ENCODE data around the gene ANKRD17.

ANKRD17 gene

GRCh38 chr4:73193659-73194058 is 64.9 kb downstream of the ANKRD17 start:
- no peak for DNase-seq (ENCODE audit: low read depth)

- no peak for DNase-seq (ENCODE audit: low read depth)
These were observed 65.4 kb downstream of the ANKRD17 start for GRCh38 chr4:73193155-73193554.

- no peak for DNase-seq (ENCODE audit: low read depth)
These were observed 69.3 kb downstream of the ANKRD17 start for GRCh38 chr4:73189274-73189810.

- DNase-seq (ENCODE audit: low read depth) = no peak
These were observed 71.3 kb downstream of the ANKRD17 start for GRCh38 chr4:73187325-73187724.

- DNase-seq (ENCODE audit: low read depth) = no peak
These were observed 72.7 kb downstream of the ANKRD17 start for GRCh38 chr4:73185903-73186302.

GRCh38 chr4:73181231-73181630 is 77.4 kb downstream of the ANKRD17 start:
- no peak for DNase-seq (ENCODE audit: low read depth)

DNA sequence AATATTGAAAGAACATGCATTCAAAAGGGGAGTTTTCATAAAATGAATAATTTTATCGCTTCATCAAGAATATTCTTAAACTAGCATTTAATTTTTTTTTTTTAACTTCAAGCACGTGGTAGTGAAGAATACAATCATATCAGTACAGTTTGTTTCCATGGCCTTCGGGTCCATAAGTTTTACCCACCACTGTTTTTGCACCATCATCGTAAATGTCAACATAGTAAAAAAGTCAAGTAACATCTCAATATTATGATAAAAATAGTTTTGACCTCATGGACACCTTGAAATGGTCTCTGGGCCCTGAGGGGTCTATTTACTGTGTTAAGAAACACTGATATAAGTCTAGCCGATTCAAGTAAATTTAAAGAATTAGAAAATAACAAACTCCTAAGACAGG is 80.2 kb downstream of the ANKRD17 start:
- DNase-seq (ENCODE audit: low read depth) = no peak

GRCh38 chr4:73172161-73172560 is 86.4 kb downstream of the ANKRD17 start:
- DNase-seq (ENCODE audit: low read depth) = no peak

- no peak for DNase-seq (ENCODE audit: low read depth)
These were observed 87.9 kb downstream of the ANKRD17 start for GRCh38 chr4:73170518-73171198.

DNA sequence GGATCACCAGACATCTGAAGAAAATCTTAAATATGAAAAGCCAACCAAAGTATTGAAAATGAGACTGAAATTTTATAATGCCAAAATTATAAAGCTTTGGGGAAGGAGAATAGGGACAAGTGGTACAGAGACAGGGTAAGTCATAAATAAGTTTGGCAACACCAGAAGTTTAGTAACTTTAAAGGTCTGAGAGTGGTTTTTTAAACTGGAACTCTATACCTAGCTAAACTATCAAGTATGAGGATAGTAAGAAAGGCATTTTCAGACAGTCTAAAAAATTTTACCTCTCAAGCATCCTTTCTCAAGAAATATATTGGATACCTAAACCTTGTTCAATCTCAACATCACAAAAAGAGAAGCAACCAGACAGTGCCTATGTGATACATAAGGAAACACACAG is 92.4 kb downstream of the ANKRD17 start:
- DNase-seq (ENCODE audit: low read depth) = no peak

DNA sequence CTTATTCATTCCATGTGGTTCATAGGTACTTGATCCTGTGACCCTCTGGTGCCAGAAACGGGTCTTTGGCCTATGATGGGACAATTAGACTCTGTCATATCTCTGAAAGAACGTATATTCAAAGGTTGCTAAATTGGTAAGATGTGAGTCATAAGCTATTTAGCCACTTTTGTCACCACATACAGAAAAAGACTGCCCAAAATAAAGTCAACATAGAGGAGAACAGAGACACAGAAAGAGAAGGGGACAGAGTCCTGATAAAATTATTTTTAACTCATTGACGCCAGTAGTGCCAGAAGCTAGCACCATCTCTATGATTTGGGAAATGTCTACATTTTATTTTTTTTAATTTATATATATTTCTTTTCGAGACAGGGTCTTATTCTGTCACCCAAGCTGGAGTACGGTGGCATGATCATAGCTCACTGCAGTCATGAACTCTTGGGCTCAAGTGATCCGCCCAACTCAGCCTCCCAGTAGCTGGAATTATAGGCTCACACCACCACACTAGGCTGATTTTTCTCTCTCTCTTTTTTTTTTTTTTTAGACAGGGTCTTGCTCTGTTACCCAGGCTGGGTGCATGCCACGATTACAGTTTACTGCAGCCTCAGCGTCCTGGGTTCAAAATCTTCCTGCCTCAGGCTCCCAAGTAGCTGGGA is 96.9 kb downstream of the ANKRD17 start:
- no peak for DNase-seq (ENCODE audit: low read depth)

GRCh38 chr4:73156394-73156793 is 102.2 kb downstream of the ANKRD17 start:
- no peak for DNase-seq (ENCODE audit: low read depth)

DNA sequence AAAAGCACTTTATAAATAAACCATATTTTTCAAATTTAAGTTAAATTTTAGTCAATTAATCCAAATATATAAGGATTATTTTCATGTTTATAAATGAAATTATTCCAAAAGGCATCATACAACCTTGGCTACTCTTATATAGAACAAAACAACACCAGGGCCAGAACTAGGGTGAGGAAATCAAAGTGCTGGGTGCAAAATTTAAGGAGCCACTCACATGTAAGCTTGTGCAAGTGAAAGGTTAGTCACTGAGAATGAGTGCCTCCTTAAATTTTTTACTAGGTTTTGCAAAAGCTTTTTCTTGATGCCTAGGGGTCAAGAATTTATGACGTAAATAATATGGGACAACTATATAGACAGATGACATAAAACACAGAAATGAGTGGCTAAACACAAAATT is 105.7 kb downstream of the ANKRD17 start:
- DNase-seq (ENCODE audit: low read depth) = no peak

DNA sequence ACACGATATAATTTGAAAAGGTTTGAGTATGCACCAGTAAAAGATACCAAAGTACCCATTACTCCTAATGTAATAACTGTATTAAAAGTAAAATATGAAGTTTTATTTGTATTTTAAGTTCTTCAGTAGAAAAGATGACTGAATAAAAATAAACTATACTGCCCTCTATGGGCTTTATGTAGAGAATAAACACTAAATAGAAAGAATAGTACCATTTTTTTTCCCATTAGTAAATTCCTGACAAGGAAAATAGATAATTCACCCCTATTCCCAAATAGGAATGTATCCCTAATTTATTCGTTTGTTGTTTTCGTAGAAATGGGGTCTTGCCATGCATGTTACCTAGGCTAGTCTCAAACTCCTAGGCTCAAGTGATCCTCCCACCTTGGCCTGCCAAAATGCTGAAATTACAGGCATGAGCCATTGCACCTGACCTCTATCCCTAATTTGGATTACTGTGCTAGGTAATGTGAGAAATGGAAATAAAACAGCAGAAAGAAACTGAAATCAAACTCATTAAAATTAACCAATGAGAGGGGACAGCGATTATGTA is 115.5 kb downstream of the ANKRD17 start:
- no peak for DNase-seq (ENCODE audit: low read depth)

DNA sequence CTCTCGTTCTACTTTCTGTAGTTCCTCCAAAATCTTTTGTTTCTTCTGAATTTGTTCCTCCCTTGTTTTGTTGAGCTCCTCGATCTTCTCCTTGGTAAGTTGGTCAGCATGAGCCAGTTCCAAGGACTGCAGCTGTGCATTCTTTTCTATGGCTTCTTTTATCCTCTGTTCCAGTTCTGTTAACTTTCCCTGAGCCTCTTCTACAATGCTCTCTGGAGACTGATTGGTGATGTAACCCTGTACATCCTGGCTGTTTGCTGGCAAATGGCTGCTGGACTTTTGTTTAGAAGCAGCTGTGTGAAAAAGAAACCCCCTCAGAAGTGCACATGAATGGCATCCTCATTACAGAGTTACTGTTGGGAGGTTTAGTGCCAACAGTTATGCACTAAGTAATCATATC is 118.6 kb downstream of the ANKRD17 start:
- no peak for DNase-seq (ENCODE audit: low read depth)

- DNase-seq (ENCODE audit: low read depth) = no peak
These were observed 119.4 kb downstream of the ANKRD17 start for GRCh38 chr4:73139245-73139644.

- DNase-seq (ENCODE audit: low read depth) = no peak
These were observed 121.5 kb downstream of the ANKRD17 start for GRCh38 chr4:73137121-73137520.

- DNase-seq (ENCODE audit: low read depth) = no peak
These were observed 124.8 kb downstream of the ANKRD17 start for GRCh38 chr4:73133784-73134183.

- DNase-seq (ENCODE audit: low read depth) = no peak
These were observed 127.3 kb downstream of the ANKRD17 start for GRCh38 chr4:73131281-73131680.

DNA sequence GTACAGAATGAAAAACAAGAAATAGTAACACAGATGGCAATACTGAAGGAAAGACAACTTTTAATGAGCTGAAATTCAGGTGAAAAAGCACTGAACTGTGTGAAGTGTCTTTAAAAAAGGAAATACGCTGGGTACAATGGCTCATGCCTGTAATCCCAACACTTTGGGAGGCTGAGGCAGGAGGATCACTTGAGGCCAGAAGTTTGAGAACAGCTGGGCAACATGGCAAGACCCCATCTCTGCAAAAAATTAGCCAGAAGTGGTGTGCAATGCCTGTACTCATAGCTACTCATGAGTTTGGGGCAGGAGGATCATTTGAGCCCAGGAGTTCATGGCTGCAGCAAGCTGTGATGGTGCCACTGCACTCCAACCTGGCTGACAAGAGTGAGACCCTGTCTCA is 129.3 kb downstream of the ANKRD17 start:
- DNase-seq (ENCODE audit: low read depth) = no peak

DNA sequence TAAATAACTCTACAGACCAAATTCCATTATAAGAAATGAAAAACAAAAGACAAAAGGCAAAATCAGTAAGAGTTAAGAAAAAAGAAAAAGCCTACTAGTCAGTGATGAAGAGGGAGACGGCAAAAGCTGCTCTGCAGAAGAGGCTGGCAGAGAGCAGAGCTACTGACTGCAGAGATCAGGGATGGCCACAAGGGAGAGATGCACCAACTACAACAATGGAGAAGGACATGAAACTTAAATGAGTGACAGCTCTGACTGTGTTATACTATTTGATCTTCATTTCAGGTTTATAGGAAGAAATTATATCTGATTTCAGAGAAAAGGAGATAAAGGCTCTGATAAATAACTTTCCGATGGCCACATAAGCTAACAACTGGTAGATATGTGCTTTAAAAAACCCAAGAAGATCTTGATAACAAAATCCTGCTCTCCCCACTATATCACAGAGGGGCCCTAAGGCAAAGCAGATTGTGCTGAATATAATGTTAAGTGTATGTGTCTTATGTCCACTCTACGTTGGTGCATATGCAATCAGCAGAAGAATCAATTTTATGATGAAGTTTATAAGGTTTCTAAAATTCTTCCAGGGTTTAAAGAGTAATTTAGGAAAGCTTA is 130.7 kb downstream of the ANKRD17 start:
- DNase-seq (ENCODE audit: low read depth) = no peak

DNA sequence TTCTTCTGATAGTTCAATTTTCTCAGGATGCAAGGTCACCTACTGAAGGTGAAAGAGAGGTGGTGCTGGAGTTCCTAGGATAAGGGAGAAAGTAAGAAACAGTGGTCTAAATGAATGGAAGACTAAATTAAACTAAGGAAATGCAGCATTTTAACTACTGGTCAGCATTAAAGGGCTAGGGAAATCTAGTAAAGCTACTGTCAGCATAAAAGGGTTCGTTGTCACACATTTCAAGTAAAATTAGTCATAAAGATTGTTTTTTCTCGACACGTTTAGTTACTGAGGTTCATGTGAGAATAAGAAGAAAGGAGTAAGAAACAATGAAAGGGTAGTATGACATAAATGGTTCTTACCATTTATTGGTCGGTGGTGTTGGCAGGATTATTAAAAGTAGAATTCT is 149.1 kb downstream of the ANKRD17 start:
- DNase-seq (ENCODE audit: low read depth) = no peak

DNA sequence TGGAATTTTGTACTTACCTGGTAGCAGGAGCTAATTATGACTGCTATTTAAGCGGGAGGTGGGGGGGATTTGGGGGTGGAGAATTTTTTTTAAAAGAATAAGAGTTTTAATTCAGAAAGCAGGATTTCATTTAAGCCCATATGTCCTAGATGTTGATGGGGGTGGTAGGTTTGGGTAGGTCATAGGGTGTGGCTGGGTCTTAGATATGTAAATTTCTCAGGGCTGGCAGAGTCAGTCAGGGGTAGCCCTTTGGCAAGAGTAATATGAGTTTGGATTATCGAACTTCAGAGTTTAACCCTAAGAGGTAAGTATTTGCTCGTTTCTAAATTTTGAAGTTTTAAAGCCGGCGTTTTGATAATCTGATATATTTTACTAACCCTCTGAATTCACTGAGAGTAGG is 153.9 kb downstream of the ANKRD17 start:
- no peak for DNase-seq (ENCODE audit: low read depth)
